HG03060 (cell line): Measurements from ENCODE around the gene PSMC1.

Source experiments
- ATAC-seq: cut with Tn5 transposase; IDR thresholded peaks from one replicate; pipeline ENCODE4 v1.9.1; 2021; ENCODE audit warnings: low read depth, moderate number of reproducible peaks; ENCODE audit not compliant: unreplicated experiment

PSMC1 gene

GRCh38 chr14:90275820-90276219 is 19.5 kb downstream of the PSMC1 start:
- ATAC-seq: no peak

DNA sequence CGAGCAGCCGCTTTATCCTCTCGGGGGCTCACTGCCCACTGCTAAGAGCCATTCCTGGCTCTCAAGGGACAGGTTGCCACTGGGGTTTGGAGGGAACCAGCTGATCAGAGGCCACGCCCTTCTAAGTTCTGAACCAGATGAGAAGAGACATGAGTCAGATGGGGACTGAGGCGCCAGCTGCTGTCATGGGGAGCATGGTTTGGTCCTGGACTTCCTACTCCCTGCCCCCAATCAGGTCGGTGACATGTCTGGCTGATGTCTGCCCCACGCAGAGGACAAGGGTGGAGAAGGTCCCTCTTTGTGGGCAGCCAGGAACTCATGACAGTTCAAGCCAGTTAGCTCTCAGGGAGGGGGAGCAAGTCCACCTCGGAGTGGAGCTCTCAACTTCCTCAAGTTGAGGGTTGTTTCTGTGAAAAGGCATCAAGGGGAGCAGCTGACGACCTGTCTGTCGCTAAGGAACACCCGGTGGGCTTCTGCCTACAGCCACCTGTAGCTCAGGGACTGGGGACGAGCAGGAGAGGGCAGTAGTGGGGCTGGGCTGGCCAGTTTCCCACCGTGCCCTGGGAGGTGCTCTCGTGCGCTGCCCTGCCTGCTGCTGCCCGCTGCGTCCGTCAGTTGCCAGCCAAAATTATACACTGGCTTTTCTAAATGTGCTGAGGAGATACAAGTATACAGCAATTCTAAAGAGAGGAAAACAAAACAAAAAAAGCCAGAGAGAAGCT is 20.5 kb downstream of the PSMC1 start:
- ATAC-seq: no peak

DNA sequence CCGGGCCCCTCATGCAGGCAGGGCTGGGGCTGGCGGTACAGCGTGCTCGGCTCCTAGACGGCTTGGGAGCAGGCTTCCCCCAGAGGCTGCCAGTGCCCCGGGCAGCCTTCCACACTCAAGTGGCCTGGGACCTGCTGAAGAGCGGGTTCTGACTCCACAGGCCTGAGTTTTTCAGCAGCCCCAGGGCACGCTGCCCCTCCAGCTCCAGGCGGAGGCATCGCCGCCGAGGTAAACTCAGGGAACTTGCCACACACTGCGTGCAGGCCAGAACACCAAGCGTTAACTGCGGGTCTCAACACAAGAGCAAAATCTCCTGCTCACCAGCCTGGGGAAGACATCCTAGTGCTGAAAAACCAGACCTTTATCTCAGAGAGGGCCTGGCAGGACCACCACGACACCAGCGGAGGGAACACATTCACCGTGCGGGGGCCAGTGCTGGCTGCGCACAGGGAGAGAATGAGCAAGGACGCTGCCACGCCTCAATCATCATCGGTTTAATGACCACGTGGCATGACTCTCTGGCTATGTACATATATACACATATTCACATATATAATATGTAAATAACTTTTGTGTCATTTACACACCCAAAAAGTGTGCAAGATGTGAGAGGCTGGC is 21.3 kb downstream of the PSMC1 start:
- ATAC-seq: no peak

GRCh38 chr14:90278199-90279175 is 22.1 kb downstream of the PSMC1 start:
- ATAC-seq: no peak

DNA sequence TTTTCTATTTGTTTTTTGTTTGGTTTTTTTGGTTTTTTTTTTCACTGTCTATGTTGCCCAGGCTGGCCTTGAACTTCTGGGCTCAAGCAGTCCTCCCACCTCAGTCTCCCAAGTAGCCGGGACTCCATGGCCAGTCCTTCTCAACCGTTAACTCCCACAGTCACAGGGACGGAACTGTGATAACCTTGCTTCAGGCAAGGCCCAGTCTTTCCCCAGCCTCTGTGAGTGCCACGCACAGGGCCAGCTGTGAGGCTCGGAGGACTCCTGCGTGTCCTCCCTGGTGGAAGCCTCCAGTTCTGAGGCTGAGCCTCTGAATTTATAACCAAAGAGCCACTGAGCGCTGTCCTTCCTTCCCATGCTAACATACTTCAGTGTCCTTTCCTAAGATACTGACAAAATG is 23.7 kb downstream of the PSMC1 start:
- no peak for ATAC-seq

GRCh38 chr14:90281261-90281660 is 24.9 kb downstream of the PSMC1 start:
- no peak for ATAC-seq

DNA sequence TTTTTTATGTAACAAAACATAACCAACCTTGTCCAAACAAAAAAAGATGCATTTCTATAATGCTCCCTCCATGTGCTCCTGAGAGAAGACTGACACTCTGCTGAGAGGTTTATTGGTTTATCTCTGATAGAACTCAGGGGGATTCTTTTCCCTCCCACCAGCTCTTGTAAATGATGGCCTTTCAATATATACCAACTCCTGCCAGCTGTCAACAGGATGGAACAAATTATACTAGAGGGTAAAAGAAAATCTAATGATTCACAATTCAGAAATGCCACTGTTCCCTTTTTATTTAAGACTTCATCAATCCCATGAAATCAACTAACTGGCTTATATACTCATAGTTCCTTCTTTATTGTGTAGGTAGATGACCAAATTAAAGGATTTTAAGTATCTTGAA is 25.4 kb downstream of the PSMC1 start:
- no peak for ATAC-seq

DNA sequence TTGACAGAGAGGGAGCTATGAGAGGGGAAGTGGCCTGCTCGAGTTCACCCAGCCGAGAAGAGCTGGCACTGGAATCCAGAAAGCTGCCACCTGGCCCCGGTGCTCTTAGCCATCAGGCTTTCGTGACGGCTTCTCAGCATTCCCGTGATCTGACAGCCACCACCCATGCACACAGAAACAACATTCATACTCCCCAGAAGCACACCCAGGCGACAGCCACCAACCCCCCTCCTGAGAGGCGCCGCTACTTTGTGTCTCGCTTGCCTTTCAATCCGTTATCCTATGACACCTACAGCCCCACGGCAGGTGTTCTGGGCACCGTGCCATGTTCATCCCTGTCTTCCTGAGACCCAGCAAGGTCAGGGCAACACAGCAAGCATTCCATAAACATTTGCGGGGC is 31.4 kb downstream of the PSMC1 start:
- ATAC-seq: no peak

- ATAC-seq: no peak
Observed at GRCh38 chr14:90288651-90289355, 32.5 kb downstream of the PSMC1 start.

GRCh38 chr14:90290337-90291011 is 34.1 kb downstream of the PSMC1 start:
- no peak for ATAC-seq

DNA sequence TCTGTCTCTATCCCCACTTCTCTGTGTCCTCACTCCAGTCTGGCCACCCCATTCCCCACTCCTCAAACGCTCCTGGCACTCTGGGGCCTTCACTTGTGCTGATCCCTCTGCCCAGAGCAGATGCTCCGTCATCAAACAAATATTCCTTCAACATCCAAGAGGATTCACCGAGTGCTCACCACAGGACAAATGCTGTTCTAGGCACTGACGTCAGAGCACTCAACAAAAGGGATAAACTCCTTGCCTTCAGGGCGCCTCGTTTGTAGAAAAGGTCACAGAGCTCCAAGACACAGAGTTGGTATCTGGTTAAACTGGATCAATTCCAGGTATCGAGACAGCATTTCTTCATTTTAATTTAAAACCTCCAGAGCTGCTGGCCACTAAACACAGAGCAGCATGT is 35.3 kb downstream of the PSMC1 start:
- ATAC-seq: no peak

GRCh38 chr14:90293766-90294730 is 37.7 kb downstream of the PSMC1 start:
- ATAC-seq: no peak

DNA sequence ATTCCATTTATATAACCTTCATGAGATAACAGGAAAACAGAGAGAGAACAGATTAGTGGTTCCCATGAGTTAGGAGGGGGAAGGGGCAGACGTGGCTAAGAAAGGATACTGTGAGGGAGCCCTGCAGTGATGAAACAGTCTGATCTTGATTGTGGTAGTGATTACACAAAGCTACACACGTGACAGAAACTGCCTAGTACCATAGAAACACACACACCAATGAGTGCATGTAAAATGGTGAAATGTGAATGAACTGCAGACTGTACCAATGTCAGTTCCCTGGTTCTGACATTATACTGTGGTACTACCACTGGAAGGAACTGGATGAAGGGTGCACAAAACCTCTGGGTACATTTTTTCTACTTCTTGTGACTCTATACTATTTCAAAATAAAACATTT is 38.5 kb downstream of the PSMC1 start:
- ATAC-seq: no peak

DNA sequence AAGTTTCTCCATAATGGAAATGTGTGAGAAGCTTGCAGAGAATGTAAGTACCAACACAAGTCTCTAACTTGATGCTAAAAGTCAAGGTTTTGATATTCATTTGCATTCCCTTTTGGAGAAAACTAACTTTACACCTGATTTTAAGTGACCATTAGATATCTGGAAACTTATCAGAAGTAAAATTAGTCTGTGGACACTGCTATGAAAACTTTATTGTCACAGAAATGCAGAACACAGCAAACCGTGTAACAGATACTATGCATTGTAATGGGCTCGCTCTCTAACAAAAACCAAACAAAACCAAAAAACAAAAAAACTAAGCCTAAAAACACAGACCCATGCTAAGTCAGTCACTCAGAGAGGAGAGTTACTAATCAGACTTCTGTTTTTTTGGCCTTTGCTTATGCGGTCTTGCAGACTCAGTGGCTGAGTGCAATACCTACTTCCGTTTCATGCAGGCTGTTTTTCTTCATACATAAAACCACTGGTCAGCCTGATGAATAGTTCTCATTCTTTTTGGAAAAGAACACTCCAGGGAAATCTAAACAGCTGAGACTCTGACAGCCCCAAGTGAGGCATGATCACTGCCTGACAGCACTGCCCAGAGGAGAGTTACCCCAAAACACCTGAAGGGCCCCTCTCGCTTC is 39.6 kb downstream of the PSMC1 start:
- no peak for ATAC-seq

GRCh38 chr14:90296641-90297040 is 40.3 kb downstream of the PSMC1 start:
- no peak for ATAC-seq

DNA sequence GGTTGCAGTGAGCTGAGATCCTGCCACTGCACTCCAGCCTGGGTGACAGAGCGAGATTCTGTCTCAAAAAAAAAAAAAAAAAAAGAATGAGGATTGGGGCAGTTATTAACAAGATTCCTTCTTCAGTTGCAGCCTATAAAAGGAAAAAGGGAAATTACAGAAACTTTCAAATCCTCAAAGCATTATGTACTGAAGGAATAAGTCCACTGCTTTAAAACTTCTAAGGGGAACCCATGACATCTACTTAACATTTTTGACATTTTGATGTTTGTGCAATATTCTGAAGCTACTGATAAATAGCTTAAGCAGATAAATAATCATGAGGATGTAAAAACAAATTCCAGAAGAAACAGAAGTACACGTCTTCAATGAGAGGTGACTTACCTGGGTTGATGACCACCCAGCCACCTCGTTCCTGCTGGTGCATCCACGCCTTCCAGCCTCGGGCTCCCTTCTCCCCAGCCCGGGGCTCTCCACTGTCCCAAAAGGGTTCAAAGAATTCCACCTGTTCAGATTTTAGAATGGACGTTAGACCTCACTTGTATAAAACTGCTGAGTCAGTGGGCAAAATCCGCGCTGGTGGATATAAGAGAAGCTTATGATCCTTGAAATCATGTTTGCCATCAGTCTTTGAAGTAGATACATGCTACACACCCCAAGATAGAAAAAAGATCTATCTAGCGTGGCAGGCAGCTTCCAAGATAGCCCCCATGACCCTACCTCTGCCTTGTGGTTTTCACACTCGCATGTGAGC is 41.7 kb downstream of the PSMC1 start:
- no peak for ATAC-seq

DNA sequence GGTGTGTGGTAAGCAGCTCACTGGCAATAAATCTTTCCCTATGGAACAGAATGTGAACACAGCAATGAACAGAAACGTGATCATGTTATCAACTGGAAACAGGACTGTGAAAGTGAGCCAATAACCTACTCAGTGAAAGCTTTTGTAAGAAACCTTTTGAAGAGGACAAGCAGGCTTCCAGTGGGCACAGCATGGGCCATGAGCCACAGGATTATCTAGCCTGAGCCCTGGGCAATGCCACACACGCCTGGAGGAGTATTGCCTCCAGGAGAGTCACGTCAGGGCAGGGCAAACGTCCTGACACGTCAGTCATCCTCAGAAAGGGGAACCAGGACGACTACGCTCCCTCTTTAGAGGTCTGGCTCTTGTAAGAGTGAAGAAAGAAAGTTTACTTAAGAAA is 43.1 kb downstream of the PSMC1 start:
- no peak for ATAC-seq

DNA sequence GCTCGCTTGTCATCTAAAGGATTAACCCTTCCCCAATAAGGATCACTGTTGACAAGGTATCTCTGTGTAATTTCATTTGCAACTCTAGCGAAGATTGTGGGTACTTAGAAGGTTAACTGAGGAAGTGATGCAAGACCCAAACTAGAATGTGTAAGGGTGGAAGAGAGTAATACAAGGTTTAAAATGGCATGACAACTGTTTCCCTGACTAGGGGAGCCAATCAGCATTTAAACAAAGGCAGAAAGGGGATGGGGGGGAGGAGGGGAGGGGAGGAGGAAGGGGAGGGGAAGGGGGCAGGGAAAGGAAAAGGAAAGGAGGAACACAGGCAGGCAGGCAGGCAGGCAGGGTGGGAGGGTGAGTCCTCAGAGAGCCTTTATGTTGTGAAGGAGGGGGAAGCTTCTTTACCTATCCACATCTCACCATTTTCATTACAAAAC is 44.3 kb downstream of the PSMC1 start:
- ATAC-seq: no peak
